Transverse colon (tissue), 4 donors: ENCODE data around the gene ALOX15.

ENCODE experiments used
- CTCF ChIP-seq, 5 experiments: fragments of 200-600 bp in 3 of 5; fragments of 450-650 bp in 2 of 5; sonication (generic) in 3 of 5; IDR thresholded peaks; 1 replicate in 2 of 5; 2 replicates in 3 of 5; pipeline ENCODE4 v1.5.1; 2016 to 2017; ENCODE audit warnings: antibody characterized with exemption in 5 of 5, inconsistent platforms in 3 of 5, mild to moderate bottlenecking in 2 of 5, moderate library complexity in 1 of 5
- POLR2AphosphoS5 ChIP-seq, 3 donors: sonication (generic); formaldehyde crosslinking; IDR thresholded peaks; one replicate each; pipeline ENCODE4 v1.6.1; 2016; ENCODE audit warnings: antibody characterized with exemption in 3 of 3

GRCh38 chr17:4593021-4593421 is 48.5 kb downstream of the ALOX15 start:
- no peak for TF ChIP-seq CTCF (IDR thresholded peaks at IDR 0.05)
- no peak for TF ChIP-seq POLR2AphosphoS5 (IDR thresholded peaks at IDR 0.05)
